Pancreas (tissue), 10 donors: ENCODE measurements around the gene UBA1. TPM values are rescaled to one million over a fixed set of nuclear protein-coding genes. Genes with fewer than 3 reads are reported as not detected.

ENCODE experiments used
- ATAC-seq, 4 donors: fragments of 200-7000 bp; cut with Tn5 transposase; one replicate each; pipeline versions ENCODE4 v1.8.0 to v1.9.1; 2020; ENCODE audit warnings: mild to moderate bottlenecking in 4 of 4, moderate library complexity in 4 of 4
- DNase-seq, 6 donors: peaks; one replicate each; pipeline ENCODE4 v3.0.0-alpha.2; 2020
- FAIRE-seq: peaks from 2 replicates; lab custom pipeline; 2012; peaks lifted over from hg19 to GRCh38; lab: Jason Lieb, UNC
- H3K27ac ChIP-seq, 4 donors: fragments of 200-600 bp; sonication (generic); 1 replicate in 3 of 4; 2 replicates in 1 of 4; pipeline versions ENCODE4 v1.5.0 to v1.8.0; 2020
- H3K27me3 ChIP-seq, 4 donors: fragments of 200-600 bp; one replicate each; pipeline ENCODE4 v1.8.0; 2021
- H3K36me3 ChIP-seq, 3 donors: fragments of 200-600 bp; sonication (generic) in 1 of 3; one replicate each; pipeline versions ENCODE4 v1.5.0 to v1.8.0; 2020 to 2021
- H3K4me1 ChIP-seq, 3 donors: fragments of 200-600 bp; one replicate each; pipeline ENCODE4 v1.8.0; 2021
- H3K4me3 ChIP-seq, 4 donors: fragments of 200-600 bp; sonication (generic) in 2 of 4; one replicate each; pipeline versions ENCODE4 v1.5.0 to v1.8.0; 2020 to 2021
- H3K9me3 ChIP-seq, 4 donors: fragments of 200-600 bp; one replicate each; pipeline ENCODE4 v1.8.0; 2021
- WGBS, 2 donors: extraction: QIAGEN DNeasy Blood & Tissue Kit; methylation state at CpG; one replicate each; pipeline ENCODE4 v1.1.7; 2013; 5-methylcytosine and 5-hydroxymethylcytosine counted together
- intact Hi-C, 3 donors: fragments of 100-400 bp; cut with DNase I; formaldehyde crosslinking; loops; one replicate each; pipeline versions ENCODE4 v1.11.1 to v1.14.2; 2022
- polyA plus RNA-seq, 2 donors: library from polyadenylated mRNA; stranded (reverse); fragments of 200-250 nt; gene quantifications; one replicate each; pipeline ENCODE4 v1.2.3, GENCODE V29; 2013
- total RNA-seq, 6 donors: library from RNA; stranded (reverse); fragmentation: NEBNext Ultra II Directional in 4 of 6; extraction: Animal tissue kit (Norgen Biotek cat#: 25700) in 4 of 6; gene quantifications; one replicate each; pipeline versions ENCODE4 v1.2.1 to v1.2.4, GENCODE V29; 2021 to 2023
- TF ChIP-seq, protein P1 (sequence below), 4 donors: fragments of 200-600 bp; sonication (generic) in 3 of 4; IDR thresholded peaks; one replicate each; pipeline versions ENCODE4 v1.5.0 to v1.8.0; 2021; ENCODE audit warnings: antibody characterized with exemption in 4 of 4
- donor health status: healthy with polysubstance abuse.
- donor health status: DM: no; HTN: no; CAD: no; lungs with moderate emphysema.
- donor health status: DM: no; HTN: no; CAD: no.
- donor health status: control.
- donor health status: control.
- donor health status: Bipolar disorder and iron deficiency.
- donor health status: DM: yes; HTN: yes; CAD: no.
- donor health status: DM: no; HTN: no; CAD: no.
- donor health status: DM: no; HTN: no; CAD: no.
- donor health status: DM: yes; HTN: yes; CAD: no.

The UBA1 gene
- total and polyA plus RNA-seq, 8 donors: 49.0 to 117 (median 64.3) TPM

DNA sequence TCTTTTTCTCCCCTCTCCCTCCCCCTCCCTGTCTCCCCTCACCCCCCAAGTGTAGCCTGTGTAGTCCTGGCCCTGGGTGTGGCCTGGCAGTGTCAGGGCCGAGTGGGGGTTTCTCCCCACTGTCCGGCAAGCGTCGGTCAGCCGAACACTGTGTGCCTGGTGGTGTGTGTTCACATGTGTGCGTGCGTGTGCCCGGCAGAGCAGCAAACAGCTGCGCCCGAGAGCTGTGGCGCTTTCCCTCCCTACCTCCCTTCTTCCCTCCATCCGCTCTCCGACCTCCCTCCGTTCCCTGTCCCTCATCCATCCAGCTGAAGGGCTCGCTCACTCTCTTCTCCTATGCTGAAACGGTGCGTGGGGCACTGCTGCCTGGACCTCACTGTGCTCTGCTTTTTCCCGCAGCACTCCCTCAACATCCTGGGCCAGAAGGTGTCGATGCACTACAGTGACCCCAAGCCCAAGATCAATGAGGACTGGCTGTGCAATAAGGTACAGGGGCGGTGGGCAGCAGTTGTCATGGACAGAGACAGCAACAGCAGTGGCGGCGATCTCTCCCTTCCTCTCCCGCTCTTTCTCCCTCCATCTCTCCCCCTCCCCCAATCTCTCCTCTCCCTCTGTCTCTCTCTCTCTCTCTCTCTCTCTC, 17.4 kb upstream of the UBA1 start:
- WGBS, 2 donors: 74 to 94% methylated on average over 23 of the region's 23 CpGs
- Histone ChIP-seq H3K27me3 (no peaks in the 10 kb centered on the region), H3K27ac (no peak overlapping the region), H3K4me3 (no peak overlapping the region), H3K9me3 (no peaks in the 10 kb centered on the region), H3K36me3 (peaks cover 0 to 6% (median 1%) of the 10 kb centered on the region in 3 donors), H3K4me1 (no peaks in the 10 kb centered on the region)
- no peak for ATAC-seq
- TF ChIP-seq, protein P1, sequence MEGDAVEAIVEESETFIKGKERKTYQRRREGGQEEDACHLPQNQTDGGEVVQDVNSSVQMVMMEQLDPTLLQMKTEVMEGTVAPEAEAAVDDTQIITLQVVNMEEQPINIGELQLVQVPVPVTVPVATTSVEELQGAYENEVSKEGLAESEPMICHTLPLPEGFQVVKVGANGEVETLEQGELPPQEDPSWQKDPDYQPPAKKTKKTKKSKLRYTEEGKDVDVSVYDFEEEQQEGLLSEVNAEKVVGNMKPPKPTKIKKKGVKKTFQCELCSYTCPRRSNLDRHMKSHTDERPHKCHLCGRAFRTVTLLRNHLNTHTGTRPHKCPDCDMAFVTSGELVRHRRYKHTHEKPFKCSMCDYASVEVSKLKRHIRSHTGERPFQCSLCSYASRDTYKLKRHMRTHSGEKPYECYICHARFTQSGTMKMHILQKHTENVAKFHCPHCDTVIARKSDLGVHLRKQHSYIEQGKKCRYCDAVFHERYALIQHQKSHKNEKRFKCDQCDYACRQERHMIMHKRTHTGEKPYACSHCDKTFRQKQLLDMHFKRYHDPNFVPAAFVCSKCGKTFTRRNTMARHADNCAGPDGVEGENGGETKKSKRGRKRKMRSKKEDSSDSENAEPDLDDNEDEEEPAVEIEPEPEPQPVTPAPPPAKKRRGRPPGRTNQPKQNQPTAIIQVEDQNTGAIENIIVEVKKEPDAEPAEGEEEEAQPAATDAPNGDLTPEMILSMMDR (IDR thresholded peaks at IDR 0.05): no peak
- no peak for FAIRE-seq
- intact Hi-C loops: no loop called here
- peak in 1 of 6 donors; percentile 44 for DNase-seq

DNA sequence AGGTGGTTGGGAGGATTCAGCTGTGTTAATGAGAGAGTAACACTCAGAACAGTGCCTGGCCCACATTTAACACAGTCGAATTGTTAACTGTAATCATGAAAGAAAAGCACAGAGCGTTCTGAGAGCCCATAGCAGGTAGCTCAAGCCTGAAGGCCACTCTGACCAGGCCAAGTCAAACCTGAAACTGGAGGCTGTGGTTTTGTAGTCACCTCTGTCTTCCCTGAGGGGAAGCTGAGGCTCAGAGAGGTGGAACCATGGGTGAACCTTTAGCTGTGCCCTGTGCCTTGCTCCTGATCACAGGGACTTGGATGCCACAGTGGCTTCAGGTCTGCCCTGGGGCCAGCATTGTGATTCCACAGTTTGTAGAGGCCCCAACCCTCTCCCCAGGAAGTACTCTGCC, 16.6 kb upstream of the UBA1 start:
- H3K4me1 ChIP-seq: no peaks in the 10 kb centered on the region
- peaks cover 0 to 8% (median 6%) of the 10 kb centered on the region in 3 donors for H3K36me3 ChIP-seq
- 31 to 42% methylated on average over 2 of the region's 2 CpGs for WGBS, 2 donors
- no peak overlapping the region for H3K4me3 ChIP-seq
- FAIRE-seq (no peak), ATAC-seq (no peak), DNase-seq (peak in 1 of 6 donors; percentile 21)
- H3K27ac ChIP-seq: no peak overlapping the region
- H3K9me3 ChIP-seq: no peaks in the 10 kb centered on the region
- TF ChIP-seq, protein P1 (IDR thresholded peaks at IDR 0.05): no peak
- intact Hi-C loops: no loop called here
- no peaks in the 10 kb centered on the region for H3K27me3 ChIP-seq

DNA sequence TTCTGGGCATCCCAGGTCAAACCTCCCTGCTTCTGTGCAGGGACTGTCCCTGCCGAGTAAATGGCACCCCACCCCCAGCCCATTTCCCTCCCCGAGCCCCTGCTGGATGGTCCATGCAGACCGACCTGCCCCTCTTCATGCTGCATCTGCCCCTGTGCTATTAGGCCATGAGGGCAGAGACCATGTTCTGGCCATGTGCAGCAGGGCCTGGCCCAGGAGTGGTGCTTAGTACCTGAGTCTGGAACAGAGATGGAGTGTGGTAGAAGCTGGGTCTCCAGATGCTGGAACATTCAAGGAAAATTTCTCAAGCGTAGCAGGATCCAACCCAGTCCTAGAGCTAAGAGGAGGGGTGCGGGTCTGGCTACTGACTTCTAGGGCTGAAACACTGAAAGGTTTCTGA, 15.3 kb upstream of the UBA1 start:
- H3K9me3 ChIP-seq: no peaks in the 10 kb centered on the region
- peaks cover 0 to 6% (median 4%) of the 10 kb centered on the region in 3 donors for H3K36me3 ChIP-seq
- H3K4me3 ChIP-seq: no peak overlapping the region
- intact Hi-C loops: no loop called here
- H3K4me1 ChIP-seq: no peaks in the 10 kb centered on the region
- no peak for ATAC-seq
- no peaks in the 10 kb centered on the region for H3K27me3 ChIP-seq
- WGBS, 2 donors: 76 to 93% methylated on average over 5 of the region's 5 CpGs
- FAIRE-seq: no peak
- H3K27ac ChIP-seq: no peak overlapping the region
- TF ChIP-seq, protein P1 (IDR thresholded peaks at IDR 0.05): no peak
- peak in 2 of 6 donors; percentile 29 to 37 for DNase-seq

DNA sequence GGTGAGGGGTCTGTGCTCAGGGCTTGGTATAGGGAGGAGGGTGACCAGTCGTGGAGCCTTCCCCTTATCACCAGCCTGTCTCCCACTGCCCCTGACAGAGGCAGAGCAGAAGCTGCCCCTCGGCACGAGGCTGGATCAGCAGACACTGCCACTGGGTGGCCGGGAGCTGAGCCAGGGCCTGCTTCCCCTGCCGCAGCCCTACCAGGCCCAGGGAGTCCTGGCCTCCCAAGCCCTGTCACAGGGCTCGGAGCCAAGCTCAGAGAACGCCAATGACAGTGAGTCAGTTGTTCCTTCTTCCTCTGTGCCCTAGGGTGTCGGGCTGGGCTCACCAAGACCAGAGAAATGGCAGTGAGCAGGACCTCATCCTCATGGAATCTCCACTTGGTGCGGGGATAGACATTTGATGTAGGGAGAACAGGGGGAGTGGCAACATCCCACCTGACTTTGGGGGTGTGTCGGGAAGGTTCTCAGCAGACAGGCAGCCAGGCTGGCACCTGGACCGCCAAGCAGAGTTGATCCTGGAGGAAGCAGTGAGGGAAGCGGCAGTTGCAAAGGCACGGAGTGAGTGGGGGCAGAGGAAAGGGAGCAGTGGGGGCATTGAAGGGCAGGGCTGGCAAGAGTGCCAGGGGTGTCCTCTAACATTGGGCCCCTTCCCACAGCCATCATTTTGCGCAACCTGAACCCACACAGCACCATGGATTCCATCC, 14.3 kb upstream of the UBA1 start:
- no peak overlapping the region for H3K4me3 ChIP-seq
- H3K9me3 ChIP-seq: no peaks in the 10 kb centered on the region
- TF ChIP-seq, protein P1 (IDR thresholded peaks at IDR 0.05): no peak
- FAIRE-seq: no peak
- no peaks in the 10 kb centered on the region for H3K27me3 ChIP-seq
- H3K27ac ChIP-seq: no peak overlapping the region
- ATAC-seq: peak in 3 of 4 donors; percentile 14 to 35 (median 14)
- H3K36me3 ChIP-seq: peaks cover 0 to 6% (median 4%) of the 10 kb centered on the region in 3 donors
- intact Hi-C loops: no loop called here
- WGBS, 2 donors: 76 to 79% methylated on average over 14 of the region's 14 CpGs
- peak in 1 of 6 donors; percentile 54 for DNase-seq
- H3K4me1 ChIP-seq: no peaks in the 10 kb centered on the region

DNA sequence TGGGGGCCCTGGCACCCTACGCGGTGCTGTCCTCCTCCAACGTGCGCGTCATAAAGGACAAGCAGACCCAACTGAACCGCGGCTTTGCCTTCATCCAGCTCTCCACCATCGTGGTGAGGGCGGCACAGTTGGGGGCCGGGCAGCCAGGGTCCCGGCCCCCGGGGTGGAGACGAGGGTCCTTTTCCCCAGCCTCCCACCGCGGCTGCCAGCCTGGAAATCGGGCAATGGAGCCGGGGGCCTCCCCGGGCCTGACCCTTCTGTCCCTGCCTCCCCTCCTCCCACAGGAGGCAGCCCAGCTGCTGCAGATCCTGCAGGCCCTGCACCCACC, 13.7 kb upstream of the UBA1 start:
- Histone ChIP-seq H3K9me3 (no peaks in the 10 kb centered on the region), H3K36me3 (peaks cover 0 to 6% (median 4%) of the 10 kb centered on the region in 3 donors), H3K27ac (no peak overlapping the region), H3K4me1 (no peaks in the 10 kb centered on the region), H3K4me3 (no peak overlapping the region), H3K27me3 (no peaks in the 10 kb centered on the region)
- FAIRE-seq (no peak), DNase-seq (peak in 1 of 6 donors; percentile 49), ATAC-seq (no peak)
- WGBS, 2 donors: 86 to 90% methylated on average over 18 of the region's 18 CpGs
- TF ChIP-seq, protein P1 (IDR thresholded peaks at IDR 0.05): no peak
- intact Hi-C loops: no loop called here
